H1 (cell line): ENCODE measurements around the gene MYBPC2. TPM values are rescaled to one million over a fixed set of nuclear protein-coding genes. Genes with fewer than 3 reads are reported as not detected.

Experiments used
- MAFK ChIP-seq: IDR thresholded peaks from 2 replicates; pipeline ENCODE4 v1.6.1; 2012; ENCODE audit warnings: low read depth, mild to moderate bottlenecking, improper control_type of control experiment, low read length
- RXRA ChIP-seq: IDR thresholded peaks from 2 replicates; pipeline ENCODE4 v1.6.1; 2011; ENCODE audit warnings: low read depth, mild to moderate bottlenecking, low read length, moderate library complexity; ENCODE audit not compliant: insufficient read depth
- USF2 ChIP-seq: IDR thresholded peaks from 2 replicates; pipeline ENCODE4 v1.6.1; 2011; ENCODE audit warnings: low read length, improper control_type of control experiment
- polyA plus RNA-seq, 7 experiments: library from polyadenylated mRNA; depleted of rRNA in 3 of 7; stranded (reverse) in 5 of 7; unstranded in 2 of 7; fragments of >200 nt in 5 of 7; fragments of 200-250 nt in 2 of 7; gene quantifications; 1 replicate in 5 of 7; 2 replicates in 1 of 7; 4 replicates in 1 of 7; pipeline versions ENCODE4 v1.2.1 to v1.2.3, GENCODE V29; 2011 to 2013; ENCODE audit warnings: missing spikeins in 2 of 7, mixed read lengths in 2 of 7
- total RNA-seq: library from RNA; stranded (reverse); fragmentation: NEBNext Ultra II Directional; extraction: Animal tissue kit (Norgen Biotek cat#: 25700); gene quantifications from 2 replicates; pipeline ENCODE4 v1.2.1, GENCODE V29; 2021

MYBPC2 gene
- total and polyA plus RNA-seq, 2 of the 8 experiments (the other 6 are each of a cell fraction or from before 2014, with no cell fraction given) = 1.8 to 3.1 TPM

DNA sequence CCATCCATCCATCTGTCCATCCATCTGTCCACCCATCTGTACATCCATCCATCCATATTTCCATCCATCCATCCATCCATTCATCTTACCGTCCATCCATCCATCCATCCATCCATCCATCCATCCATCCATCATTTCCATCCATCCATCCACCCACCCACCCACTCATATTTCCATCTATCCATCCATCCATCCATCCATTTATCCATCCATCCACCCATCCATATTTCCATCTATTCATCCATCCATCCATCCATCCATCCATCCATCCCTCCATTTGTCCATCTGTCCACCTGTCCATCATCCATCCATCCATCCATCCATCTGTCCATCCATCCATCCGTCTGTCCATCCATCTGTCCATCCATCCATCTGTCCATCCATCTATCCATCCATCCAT lies 23.3 kb downstream of the MYBPC2 start (continued):
- TF ChIP-seq USF2 = no peak
- TF ChIP-seq RXRA = no peak
- no peak for TF ChIP-seq MAFK
